ENCODE results near the gene ZFR2.

Gene ZFR2

GRCh38 chr19:3850320-3850972 lies 18.4 kb downstream of the ZFR2 start:
- no peak overlapping the region for H3K4me2 ChIP-seq (ENCODE audit: low read length)
- H2BK15ac ChIP-seq (replicated peaks; ENCODE audit: low read depth): no peak overlapping the region
- H3K18ac ChIP-seq (ENCODE audit: low read length): no peak overlapping the region
- no peak overlapping the region for H3K4ac ChIP-seq (ENCODE audit: low read depth, low read length)
- H3K27me3 ChIP-seq (ENCODE audit: insufficient read depth, low read length, poor library complexity): no peaks in the 10 kb centered on the region
- H4K5ac ChIP-seq (ENCODE audit: low read length): no peak overlapping the region
- no peak overlapping the region for H2BK5ac ChIP-seq (ENCODE audit: low read length)
- H4K8ac ChIP-seq (ENCODE audit: low read depth, low read length): no peak overlapping the region
- H3K23ac ChIP-seq (ENCODE audit: low read length): no peak overlapping the region
- H3K9ac ChIP-seq (ENCODE audit: low read length): no peak overlapping the region
- no peaks in the 10 kb centered on the region for H3K79me2 ChIP-seq (ENCODE audit: control insufficient read depth, insufficient read depth, low read length)
- no peak overlapping the region for H3K27ac ChIP-seq (ENCODE audit: low read depth, low read length)
- DNase-seq: no peak
- no peak overlapping the region for H2AK5ac ChIP-seq (ENCODE audit: low read length)
- WGBS (ENCODE audit: extremely low coverage, insufficient coverage, low lambda C conversion rate): no CpG with 5 or more reads among the region's 6 CpGs
- no peaks in the 10 kb centered on the region for H3K79me1 ChIP-seq (ENCODE audit: low read length)
- no peaks in the 10 kb centered on the region for H3K4me1 ChIP-seq (ENCODE audit: control insufficient read depth, low read depth, low read length)
- no peak overlapping the region for H3K56ac ChIP-seq (ENCODE audit: low read length)
- no peak overlapping the region for H2BK120ac ChIP-seq (ENCODE audit: low read depth, low read length)
- no peak overlapping the region for H3K4me3 ChIP-seq (ENCODE audit: low read length)
- no peaks in the 10 kb centered on the region for H3K36me3 ChIP-seq (ENCODE audit: control insufficient read depth, insufficient read depth, low read length)

GRCh38 chr19:3849787-3850186 lies 19.1 kb downstream of the ZFR2 start:
- WGBS (ENCODE audit: extremely low coverage, insufficient coverage, low lambda C conversion rate): no CpG with 5 or more reads among the region's 12 CpGs

GRCh38 chr19:3849092-3849491 lies 19.7 kb downstream of the ZFR2 start:
- Histone ChIP-seq H3K4me3 (ENCODE audit: low read length) (no peak overlapping the region), H3K56ac (ENCODE audit: low read length) (no peak overlapping the region), H3K4me1 (ENCODE audit: control insufficient read depth, low read depth, low read length) (no peaks in the 10 kb centered on the region), H3K79me1 (ENCODE audit: low read length) (no peaks in the 10 kb centered on the region), H2BK120ac (ENCODE audit: low read depth, low read length) (no peak overlapping the region), H3K18ac (ENCODE audit: low read length) (no peak overlapping the region), H2AK5ac (ENCODE audit: low read length) (no peak overlapping the region), H3K4ac (ENCODE audit: low read depth, low read length) (no peak overlapping the region), H3K36me3 (ENCODE audit: control insufficient read depth, insufficient read depth, low read length) (no peaks in the 10 kb centered on the region), H2BK15ac (replicated peaks; ENCODE audit: low read depth) (no peak overlapping the region), H3K23ac (ENCODE audit: low read length) (no peak overlapping the region), H3K4me2 (ENCODE audit: low read length) (no peak overlapping the region), H2BK5ac (ENCODE audit: low read length) (no peak overlapping the region), H3K79me2 (ENCODE audit: control insufficient read depth, insufficient read depth, low read length) (no peaks in the 10 kb centered on the region), H3K9ac (ENCODE audit: low read length) (no peak overlapping the region), H3K27me3 (ENCODE audit: insufficient read depth, low read length, poor library complexity) (no peaks in the 10 kb centered on the region), H3K27ac (ENCODE audit: low read depth, low read length) (no peak overlapping the region), H4K8ac (ENCODE audit: low read depth, low read length) (no peak overlapping the region), H4K5ac (ENCODE audit: low read length) (no peak overlapping the region)
- peak; percentile 61 for DNase-seq
- WGBS (ENCODE audit: extremely low coverage, insufficient coverage, low lambda C conversion rate): no CpG with 5 or more reads among the region's 5 CpGs

More at GRCh38 chr19:3849787-3850186, 19.1 kb downstream of the ZFR2 start:
- DNase-seq: no peak
- H3K4me1 ChIP-seq (ENCODE audit: control insufficient read depth, low read depth, low read length): no peaks in the 10 kb centered on the region
- H2AK5ac ChIP-seq (ENCODE audit: low read length): no peak overlapping the region
- H2BK15ac ChIP-seq (replicated peaks; ENCODE audit: low read depth): no peak overlapping the region
- no peak overlapping the region for H3K56ac ChIP-seq (ENCODE audit: low read length)
- no peak overlapping the region for H3K27ac ChIP-seq (ENCODE audit: low read depth, low read length)
- no peak overlapping the region for H2BK5ac ChIP-seq (ENCODE audit: low read length)
- H2BK120ac ChIP-seq (ENCODE audit: low read depth, low read length): no peak overlapping the region
- no peaks in the 10 kb centered on the region for H3K36me3 ChIP-seq (ENCODE audit: control insufficient read depth, insufficient read depth, low read length)
- no peak overlapping the region for H4K5ac ChIP-seq (ENCODE audit: low read length)
- H3K4me2 ChIP-seq (ENCODE audit: low read length): no peak overlapping the region
- no peak overlapping the region for H3K23ac ChIP-seq (ENCODE audit: low read length)
- no peak overlapping the region for H3K18ac ChIP-seq (ENCODE audit: low read length)
- H3K79me2 ChIP-seq (ENCODE audit: control insufficient read depth, insufficient read depth, low read length): no peaks in the 10 kb centered on the region
- H3K9ac ChIP-seq (ENCODE audit: low read length): no peak overlapping the region
- H4K8ac ChIP-seq (ENCODE audit: low read depth, low read length): no peak overlapping the region
- no peaks in the 10 kb centered on the region for H3K79me1 ChIP-seq (ENCODE audit: low read length)
- no peak overlapping the region for H3K4me3 ChIP-seq (ENCODE audit: low read length)
- no peaks in the 10 kb centered on the region for H3K27me3 ChIP-seq (ENCODE audit: insufficient read depth, low read length, poor library complexity)
- H3K4ac ChIP-seq (ENCODE audit: low read depth, low read length): no peak overlapping the region

- Histone ChIP-seq H3K18ac (ENCODE audit: low read length) (no peak overlapping the region), H3K27ac (ENCODE audit: low read depth, low read length) (no peak overlapping the region), H3K4me1 (ENCODE audit: control insufficient read depth, low read depth, low read length) (no peaks in the 10 kb centered on the region), H2BK5ac (ENCODE audit: low read length) (no peak overlapping the region), H2BK15ac (replicated peaks; ENCODE audit: low read depth) (no peak overlapping the region), H2BK120ac (ENCODE audit: low read depth, low read length) (no peak overlapping the region), H3K79me2 (ENCODE audit: control insufficient read depth, insufficient read depth, low read length) (no peaks in the 10 kb centered on the region), H2AK5ac (ENCODE audit: low read length) (no peak overlapping the region), H3K56ac (ENCODE audit: low read length) (no peak overlapping the region), H3K4me3 (ENCODE audit: low read length) (no peak overlapping the region), H4K5ac (ENCODE audit: low read length) (no peak overlapping the region), H3K36me3 (ENCODE audit: control insufficient read depth, insufficient read depth, low read length) (no peaks in the 10 kb centered on the region), H3K9ac (ENCODE audit: low read length) (no peak overlapping the region), H3K4me2 (ENCODE audit: low read length) (no peak overlapping the region), H3K23ac (ENCODE audit: low read length) (no peak overlapping the region), H3K79me1 (ENCODE audit: low read length) (no peaks in the 10 kb centered on the region), H3K27me3 (ENCODE audit: insufficient read depth, low read length, poor library complexity) (no peaks in the 10 kb centered on the region), H3K4ac (ENCODE audit: low read depth, low read length) (no peak overlapping the region), H4K8ac (ENCODE audit: low read depth, low read length) (no peak overlapping the region)
- no peak for DNase-seq
- WGBS (ENCODE audit: extremely low coverage, insufficient coverage, low lambda C conversion rate): no CpG with 5 or more reads among the region's 5 CpGs
These were observed 24.2 kb downstream of the ZFR2 start for GRCh38 chr19:3844596-3844995.

- no peak for DNase-seq
- Histone ChIP-seq H3K79me2 (ENCODE audit: control insufficient read depth, insufficient read depth, low read length) (no peaks in the 10 kb centered on the region), H2BK5ac (ENCODE audit: low read length) (no peak overlapping the region), H3K27me3 (ENCODE audit: insufficient read depth, low read length, poor library complexity) (no peaks in the 10 kb centered on the region), H3K36me3 (ENCODE audit: control insufficient read depth, insufficient read depth, low read length) (no peaks in the 10 kb centered on the region), H2AK5ac (ENCODE audit: low read length) (no peak overlapping the region), H2BK120ac (ENCODE audit: low read depth, low read length) (no peak overlapping the region), H4K8ac (ENCODE audit: low read depth, low read length) (no peak overlapping the region), H3K4ac (ENCODE audit: low read depth, low read length) (no peak overlapping the region), H2BK15ac (replicated peaks; ENCODE audit: low read depth) (no peak overlapping the region), H3K27ac (ENCODE audit: low read depth, low read length) (no peak overlapping the region), H3K18ac (ENCODE audit: low read length) (no peak overlapping the region), H3K4me3 (ENCODE audit: low read length) (no peak overlapping the region), H3K4me1 (ENCODE audit: control insufficient read depth, low read depth, low read length) (no peaks in the 10 kb centered on the region), H3K23ac (ENCODE audit: low read length) (no peak overlapping the region), H3K9ac (ENCODE audit: low read length) (no peak overlapping the region), H4K5ac (ENCODE audit: low read length) (no peak overlapping the region), H3K4me2 (ENCODE audit: low read length) (no peak overlapping the region), H3K56ac (ENCODE audit: low read length) (no peak overlapping the region), H3K79me1 (ENCODE audit: low read length) (no peaks in the 10 kb centered on the region)
- WGBS (ENCODE audit: extremely low coverage, insufficient coverage, low lambda C conversion rate): no CpG with 5 or more reads among the region's 11 CpGs
These were observed 25.9 kb downstream of the ZFR2 start for GRCh38 chr19:3842948-3843347.

GRCh38 chr19:3840804-3841203 lies 28.0 kb downstream of the ZFR2 start:
- H3K79me2 ChIP-seq (ENCODE audit: control insufficient read depth, insufficient read depth, low read length): no peaks in the 10 kb centered on the region
- no CpG with 5 or more reads among the region's 10 CpGs for WGBS (ENCODE audit: extremely low coverage, insufficient coverage, low lambda C conversion rate)

More at GRCh38 chr19:3840804-3841203, 28.0 kb downstream of the ZFR2 start:
- no peak overlapping the region for H3K4me2 ChIP-seq (ENCODE audit: low read length)
- H3K4me1 ChIP-seq (ENCODE audit: control insufficient read depth, low read depth, low read length): no peaks in the 10 kb centered on the region
- no peak overlapping the region for H3K56ac ChIP-seq (ENCODE audit: low read length)
- H3K79me1 ChIP-seq (ENCODE audit: low read length): no peaks in the 10 kb centered on the region
- H2AK5ac ChIP-seq (ENCODE audit: low read length): no peak overlapping the region
- H4K5ac ChIP-seq (ENCODE audit: low read length): no peak overlapping the region
- H3K23ac ChIP-seq (ENCODE audit: low read length): no peak overlapping the region
- no peak overlapping the region for H2BK5ac ChIP-seq (ENCODE audit: low read length)
- H3K9ac ChIP-seq (ENCODE audit: low read length): no peak overlapping the region
- H2BK120ac ChIP-seq (ENCODE audit: low read depth, low read length): no peak overlapping the region
- no peak overlapping the region for H3K18ac ChIP-seq (ENCODE audit: low read length)
- no peaks in the 10 kb centered on the region for H3K36me3 ChIP-seq (ENCODE audit: control insufficient read depth, insufficient read depth, low read length)
- H4K8ac ChIP-seq (ENCODE audit: low read depth, low read length): no peak overlapping the region
- DNase-seq: no peak
- H3K4ac ChIP-seq (ENCODE audit: low read depth, low read length): no peak overlapping the region
- H2BK15ac ChIP-seq (replicated peaks; ENCODE audit: low read depth): no peak overlapping the region
- H3K27ac ChIP-seq (ENCODE audit: low read depth, low read length): no peak overlapping the region
- H3K27me3 ChIP-seq (ENCODE audit: insufficient read depth, low read length, poor library complexity): no peaks in the 10 kb centered on the region
- H3K4me3 ChIP-seq (ENCODE audit: low read length): no peak overlapping the region
